Activated gamma-delta T cell treated with anti-CD3 and anti-CD28 coated beads, Interleukin-2, amount 50 U/mL, for 16 hours (primary cell): ENCODE data around the gene TMEM108.

Source experiments
- DNase-seq: peaks from one replicate; pipeline ENCODE4 v3.0.0-alpha.2; 2020; ENCODE audit warnings: low read depth

Gene TMEM108

DNA sequence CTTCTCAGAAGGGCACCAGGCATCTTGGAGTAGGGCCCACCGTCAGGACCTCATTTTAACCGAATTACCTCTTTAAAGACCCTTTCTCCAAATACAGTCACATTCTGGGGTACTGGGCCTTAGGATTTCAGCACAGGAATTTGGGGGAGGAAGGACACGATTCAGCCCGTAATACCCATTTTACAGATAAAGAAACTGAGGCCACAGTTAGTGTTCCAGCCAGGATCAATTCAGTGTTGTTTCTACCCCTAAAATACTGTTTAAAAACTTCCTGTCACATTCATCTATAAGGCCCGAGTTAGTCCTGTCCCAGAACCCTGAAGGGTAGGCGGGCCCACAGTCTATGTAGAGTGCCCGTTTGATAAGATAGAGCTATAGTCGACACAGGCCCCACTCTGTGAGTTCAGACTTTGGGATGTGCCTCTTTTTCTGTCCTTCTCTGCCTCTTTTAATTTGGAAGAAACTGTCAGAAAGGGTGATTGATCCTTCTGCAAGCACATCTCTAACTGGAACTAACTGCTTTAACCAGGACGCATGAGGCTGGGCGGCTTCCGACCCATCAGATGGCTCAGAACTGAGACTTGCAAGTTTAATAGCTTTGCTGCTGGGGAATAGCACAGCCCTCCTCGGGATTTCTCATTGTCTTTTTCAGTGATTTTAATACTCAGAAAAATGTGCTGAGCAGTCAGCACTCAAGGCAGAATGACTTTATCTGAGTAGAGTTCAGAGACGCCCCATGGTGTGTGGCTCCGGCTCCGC, 381.1 kb downstream of the TMEM108 start:
- DNase-seq, result no peak

- DNase-seq, result no peak
These were observed 387.0 kb downstream of the TMEM108 start for GRCh38 chr3:133424937-133425869.

GRCh38 chr3:133425898-133426297, 387.7 kb downstream of the TMEM108 start:
- DNase-seq, result no peak

DNA sequence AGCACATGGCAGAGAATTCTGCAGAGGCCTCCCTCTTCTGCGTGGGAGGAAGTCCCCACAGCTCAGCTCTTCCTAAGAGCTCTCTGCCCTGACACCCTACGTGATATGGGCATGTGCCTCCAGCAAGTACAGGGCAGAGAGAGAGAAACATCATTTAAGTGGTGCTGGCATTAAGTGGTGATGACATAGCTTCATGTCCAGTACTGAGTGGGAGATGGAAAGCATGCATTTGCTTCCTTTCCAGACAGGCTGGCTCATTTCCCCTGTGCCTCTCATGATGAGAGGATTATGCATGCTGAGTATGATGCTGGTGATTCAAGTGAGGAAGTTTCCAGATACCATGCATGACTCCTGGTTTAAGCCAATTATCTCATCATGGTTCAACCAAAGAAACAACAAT, 388.5 kb downstream of the TMEM108 start:
- no peak for DNase-seq

GRCh38 chr3:133428552-133428951, 390.4 kb downstream of the TMEM108 start:
- DNase-seq, result no peak

GRCh38 chr3:133429063-133429462, 390.9 kb downstream of the TMEM108 start:
- no peak for DNase-seq

- DNase-seq, result no peak
These were observed 401.4 kb downstream of the TMEM108 start for GRCh38 chr3:133439563-133439962.

GRCh38 chr3:133440652-133441051, 402.5 kb downstream of the TMEM108 start:
- no peak for DNase-seq

DNA sequence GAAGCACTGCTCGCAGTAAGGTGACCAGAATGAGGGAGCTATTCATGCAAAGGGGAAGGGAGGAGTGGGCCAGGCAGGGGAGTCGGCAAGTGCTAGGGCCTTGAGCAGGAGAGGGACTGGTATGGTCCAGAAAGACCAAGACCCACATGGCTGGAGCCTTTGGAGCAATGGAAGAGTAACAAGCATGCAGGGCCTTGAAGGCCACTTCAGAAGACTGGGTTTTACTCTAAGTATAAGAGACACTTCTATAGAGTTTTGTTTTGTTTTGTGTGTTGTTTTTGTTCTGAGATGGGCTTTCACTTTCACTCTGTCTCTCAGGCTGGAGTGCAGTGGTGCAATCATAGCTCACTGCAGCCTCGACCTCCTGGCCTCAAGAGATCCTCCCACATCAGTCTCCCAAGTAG, 403.7 kb downstream of the TMEM108 start:
- DNase-seq, result no peak

GRCh38 chr3:133442518-133442917, 404.3 kb downstream of the TMEM108 start:
- DNase-seq, result no peak

DNA sequence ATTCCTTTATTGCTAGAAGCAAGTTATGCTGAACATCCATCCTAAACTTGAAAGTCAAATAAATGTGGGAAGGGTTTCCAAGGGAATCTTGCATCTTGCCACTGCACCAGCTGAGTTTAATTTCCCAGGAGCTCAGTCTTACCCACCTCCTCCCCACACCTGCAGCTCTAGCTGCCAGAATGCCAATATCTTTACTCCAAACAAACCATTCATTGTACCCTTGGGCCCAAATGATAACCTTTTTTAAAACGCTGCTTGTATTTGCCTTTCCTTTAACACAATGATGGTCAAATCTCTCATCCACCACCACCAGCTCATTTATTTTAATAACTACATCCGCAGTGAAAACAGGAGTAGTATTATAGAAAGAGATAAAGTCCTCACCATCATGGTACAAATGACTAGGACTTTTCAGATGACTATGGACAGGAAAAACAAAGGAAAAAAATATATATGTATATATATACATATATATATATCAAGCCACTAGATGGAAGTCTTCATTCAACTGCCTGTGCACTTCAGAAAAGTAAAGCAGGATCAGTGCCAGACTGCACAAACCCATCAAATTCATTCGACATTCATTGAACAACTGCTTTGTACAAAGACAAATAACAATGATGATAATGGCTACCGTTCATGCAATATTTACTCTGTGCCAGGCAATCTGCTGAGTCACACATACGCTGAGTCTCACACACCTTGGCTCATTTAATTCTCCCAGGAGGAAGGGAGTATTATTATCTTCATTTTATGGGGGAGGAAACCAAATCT, 405.6 kb downstream of the TMEM108 start:
- DNase-seq, result no peak

DNA sequence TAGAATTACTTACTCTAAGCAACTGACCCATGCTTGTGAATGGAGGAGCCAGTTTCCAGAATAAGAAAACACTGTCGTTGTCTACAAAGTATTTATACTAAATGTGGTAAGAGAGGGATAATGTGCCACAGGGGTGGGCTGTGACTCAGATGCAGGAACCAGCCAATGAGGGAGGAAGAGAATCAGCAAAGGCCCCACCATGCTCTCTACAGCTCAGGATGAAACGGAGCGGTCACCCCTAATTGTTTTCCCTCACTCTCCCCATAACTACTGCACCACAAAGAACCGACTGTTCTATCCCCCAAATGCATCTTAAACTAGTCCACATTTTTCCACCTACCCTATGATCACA, 406.2 kb downstream of the TMEM108 start:
- DNase-seq, result no peak

DNA sequence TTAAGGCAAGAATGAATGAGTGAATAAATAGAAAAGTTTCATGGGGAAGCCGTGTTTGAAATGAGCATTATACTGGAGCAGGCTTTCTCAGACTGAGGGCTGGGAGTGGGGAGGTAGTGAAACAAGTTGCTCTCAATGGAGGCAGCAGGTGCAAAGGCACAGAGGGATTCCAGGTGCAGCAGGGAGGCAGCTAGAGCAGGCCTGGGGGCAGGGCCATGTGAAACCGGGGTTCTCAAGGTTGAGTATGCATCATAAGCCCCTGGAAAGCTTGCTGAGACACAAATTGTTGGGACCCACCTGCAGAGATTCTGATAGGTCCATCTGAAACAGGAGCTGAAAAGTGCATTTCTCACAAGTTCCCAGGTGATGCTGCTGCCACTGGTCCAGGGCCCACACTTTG, 406.9 kb downstream of the TMEM108 start:
- no peak for DNase-seq
